Glutamatergic neuron (in vitro differentiated cells): Measurements from ENCODE around the gene LIPF. TPM values are rescaled to one million over a fixed set of nuclear protein-coding genes. Genes with fewer than 3 reads are reported as not detected.

ENCODE experiments used
- DNase-seq: peaks from one replicate; pipeline ENCODE4 v3.0.0; 2022
- H3K27ac Mint-ChIP-seq: one replicate; pipeline ENCODE4 v1.8.0; 2020; ENCODE audit warnings: mild to moderate bottlenecking, mixed read lengths, inconsistent platforms; ENCODE audit not compliant: unreplicated experiment
- H3K27me3 Mint-ChIP-seq: one replicate; pipeline ENCODE4 v1.8.0; 2020; ENCODE audit warnings: mild to moderate bottlenecking, moderate library complexity, mixed read lengths, inconsistent platforms; ENCODE audit not compliant: unreplicated experiment
- H3K36me3 Mint-ChIP-seq: one replicate; pipeline ENCODE4 v1.8.0; 2020; ENCODE audit warnings: mild to moderate bottlenecking, mixed read lengths, inconsistent platforms; ENCODE audit not compliant: unreplicated experiment
- H3K4me1 Mint-ChIP-seq: one replicate; pipeline ENCODE4 v1.8.0; 2020; ENCODE audit warnings: mild to moderate bottlenecking, low read depth, mixed read lengths, inconsistent platforms; ENCODE audit not compliant: unreplicated experiment
- H3K4me3 Mint-ChIP-seq: one replicate; pipeline ENCODE4 v1.8.0; 2020; ENCODE audit warnings: mild to moderate bottlenecking, mixed read lengths, inconsistent platforms; ENCODE audit not compliant: unreplicated experiment
- H3K9me3 Mint-ChIP-seq: one replicate; pipeline ENCODE4 v1.8.0; 2020; ENCODE audit warnings: mild to moderate bottlenecking, moderate library complexity, mixed read lengths, inconsistent platforms; ENCODE audit not compliant: unreplicated experiment
- CTCF ChIP-seq: fragments of 200-600 bp; sonication (generic); IDR thresholded peaks from one replicate; pipeline ENCODE4 v1.5.0; 2021; ENCODE audit not compliant: partially characterized antibody, unreplicated experiment
- total RNA-seq: library from RNA; stranded (reverse); fragmentation: NEBNext Ultra II Directional; extraction: Animal tissue kit (Norgen Biotek cat#: 25700); gene quantifications from one replicate; pipeline ENCODE4 v1.2.1, GENCODE V29; 2021; ENCODE audit not compliant: unreplicated experiment

LIPF gene
- total RNA-seq, 1 donor from 2014 or later = not detected

- H3K36me3 Mint-ChIP-seq = no peaks in the 10 kb centered on the region
- H3K9me3 Mint-ChIP-seq = no peaks in the 10 kb centered on the region
- H3K4me1 Mint-ChIP-seq = no peaks in the 10 kb centered on the region
- DNase-seq = no peak
- no peaks in the 10 kb centered on the region for H3K27me3 Mint-ChIP-seq
- no peak overlapping the region for H3K4me3 Mint-ChIP-seq
- no peak overlapping the region for H3K27ac Mint-ChIP-seq
- no peak for TF ChIP-seq CTCF
Observed at GRCh38 chr10:88647061-88647615, 17.1 kb upstream of the LIPF start.

- Mint-ChIP-seq H3K9me3 (no peaks in the 10 kb centered on the region), H3K27ac (no peak overlapping the region), H3K4me3 (no peak overlapping the region), H3K36me3 (no peaks in the 10 kb centered on the region), H3K4me1 (no peaks in the 10 kb centered on the region), H3K27me3 (no peaks in the 10 kb centered on the region)
- no peak for DNase-seq
- TF ChIP-seq CTCF = no peak
Observed at GRCh38 chr10:88651101-88651551, 13.1 kb upstream of the LIPF start.

- no peaks in the 10 kb centered on the region for H3K4me1 Mint-ChIP-seq
- no peak for TF ChIP-seq CTCF
- H3K27ac Mint-ChIP-seq = no peak overlapping the region
- H3K9me3 Mint-ChIP-seq = no peaks in the 10 kb centered on the region
- H3K36me3 Mint-ChIP-seq = no peaks in the 10 kb centered on the region
- DNase-seq = no peak
- no peak overlapping the region for H3K4me3 Mint-ChIP-seq
- H3K27me3 Mint-ChIP-seq = no peaks in the 10 kb centered on the region
Observed at GRCh38 chr10:88652616-88653015, 11.6 kb upstream of the LIPF start.

GRCh38 chr10:88657901-88658300 is 6.3 kb upstream of the LIPF start:
- no peak for TF ChIP-seq CTCF
- no peaks in the 10 kb centered on the region for H3K9me3 Mint-ChIP-seq
- no peak overlapping the region for H3K27ac Mint-ChIP-seq
- H3K27me3 Mint-ChIP-seq = no peaks in the 10 kb centered on the region
- no peaks in the 10 kb centered on the region for H3K36me3 Mint-ChIP-seq
- H3K4me1 Mint-ChIP-seq = peaks cover 6% of the 10 kb centered on the region
- no peak for DNase-seq
- H3K4me3 Mint-ChIP-seq = no peak overlapping the region

- DNase-seq = no peak
- Mint-ChIP-seq H3K27me3 (no peaks in the 10 kb centered on the region), H3K4me1 (peaks cover 6% of the 10 kb centered on the region), H3K9me3 (no peaks in the 10 kb centered on the region), H3K4me3 (no peak overlapping the region), H3K27ac (no peak overlapping the region), H3K36me3 (no peaks in the 10 kb centered on the region)
- no peak for TF ChIP-seq CTCF
Observed at GRCh38 chr10:88659725-88660597, 4.3 kb upstream of the LIPF start.
